Breast epithelium (tissue), 3 donors: Measurements from ENCODE around the gene IREB2.

ENCODE experiments used
- CTCF ChIP-seq, 3 donors: fragments of 450-650 bp; IDR thresholded peaks; one replicate each; pipeline ENCODE4 v1.5.1; 2016 to 2017; ENCODE audit warnings: antibody characterized with exemption in 3 of 3, mild to moderate bottlenecking in 3 of 3, moderate library complexity in 3 of 3
- POLR2A ChIP-seq: fragments of 450-650 bp; IDR thresholded peaks from one replicate; pipeline ENCODE4 v1.6.1; 2016; ENCODE audit warnings: antibody characterized with exemption, mild to moderate bottlenecking, moderate library complexity
- POLR2AphosphoS5 ChIP-seq, 3 donors: sonication (generic); formaldehyde crosslinking; IDR thresholded peaks; one replicate each; pipeline ENCODE4 v1.6.1; 2017; ENCODE audit warnings: antibody characterized with exemption in 3 of 3

- no peak for TF ChIP-seq CTCF (IDR thresholded peaks at IDR 0.05)
- TF ChIP-seq POLR2A, result no peak
- TF ChIP-seq POLR2AphosphoS5 (IDR thresholded peaks at IDR 0.05), result no peak
Measured at GRCh38 chr15:78542647-78543046, 104.6 kb downstream of the IREB2 start.
